GM12874 (cell line): ENCODE measurements around the gene KCNMA1.

ENCODE experiments used
- TF ChIP-seq, protein P1 (sequence below): IDR thresholded peaks from 2 replicates; pipeline ENCODE4 v1.5.1; 2011; ENCODE audit warnings: low read depth, mild to moderate bottlenecking, control low read depth, low read length, moderate library complexity; ENCODE audit not compliant: insufficient read depth

Gene KCNMA1

DNA sequence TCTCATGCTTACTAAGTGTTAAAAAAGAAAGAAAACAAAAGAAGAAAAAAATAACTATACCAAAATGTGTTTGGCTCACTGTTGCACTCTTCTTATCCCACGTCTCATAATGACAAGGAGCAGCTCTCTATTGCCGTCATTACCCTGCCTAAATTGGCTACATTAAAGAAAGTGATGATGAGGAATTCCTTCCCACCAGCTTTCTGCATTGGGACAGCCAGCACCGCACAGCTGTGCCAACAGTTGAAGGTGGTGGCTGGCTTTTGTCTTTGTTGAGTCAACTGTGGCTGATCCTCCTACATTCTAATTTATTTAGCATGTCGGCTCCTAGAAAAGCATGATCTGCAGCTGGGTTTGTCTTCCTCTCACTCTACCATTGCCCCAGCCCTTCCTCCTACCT is 751.8 kb downstream of the KCNMA1 start:
- TF ChIP-seq, protein P1, sequence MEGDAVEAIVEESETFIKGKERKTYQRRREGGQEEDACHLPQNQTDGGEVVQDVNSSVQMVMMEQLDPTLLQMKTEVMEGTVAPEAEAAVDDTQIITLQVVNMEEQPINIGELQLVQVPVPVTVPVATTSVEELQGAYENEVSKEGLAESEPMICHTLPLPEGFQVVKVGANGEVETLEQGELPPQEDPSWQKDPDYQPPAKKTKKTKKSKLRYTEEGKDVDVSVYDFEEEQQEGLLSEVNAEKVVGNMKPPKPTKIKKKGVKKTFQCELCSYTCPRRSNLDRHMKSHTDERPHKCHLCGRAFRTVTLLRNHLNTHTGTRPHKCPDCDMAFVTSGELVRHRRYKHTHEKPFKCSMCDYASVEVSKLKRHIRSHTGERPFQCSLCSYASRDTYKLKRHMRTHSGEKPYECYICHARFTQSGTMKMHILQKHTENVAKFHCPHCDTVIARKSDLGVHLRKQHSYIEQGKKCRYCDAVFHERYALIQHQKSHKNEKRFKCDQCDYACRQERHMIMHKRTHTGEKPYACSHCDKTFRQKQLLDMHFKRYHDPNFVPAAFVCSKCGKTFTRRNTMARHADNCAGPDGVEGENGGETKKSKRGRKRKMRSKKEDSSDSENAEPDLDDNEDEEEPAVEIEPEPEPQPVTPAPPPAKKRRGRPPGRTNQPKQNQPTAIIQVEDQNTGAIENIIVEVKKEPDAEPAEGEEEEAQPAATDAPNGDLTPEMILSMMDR: no peak

DNA sequence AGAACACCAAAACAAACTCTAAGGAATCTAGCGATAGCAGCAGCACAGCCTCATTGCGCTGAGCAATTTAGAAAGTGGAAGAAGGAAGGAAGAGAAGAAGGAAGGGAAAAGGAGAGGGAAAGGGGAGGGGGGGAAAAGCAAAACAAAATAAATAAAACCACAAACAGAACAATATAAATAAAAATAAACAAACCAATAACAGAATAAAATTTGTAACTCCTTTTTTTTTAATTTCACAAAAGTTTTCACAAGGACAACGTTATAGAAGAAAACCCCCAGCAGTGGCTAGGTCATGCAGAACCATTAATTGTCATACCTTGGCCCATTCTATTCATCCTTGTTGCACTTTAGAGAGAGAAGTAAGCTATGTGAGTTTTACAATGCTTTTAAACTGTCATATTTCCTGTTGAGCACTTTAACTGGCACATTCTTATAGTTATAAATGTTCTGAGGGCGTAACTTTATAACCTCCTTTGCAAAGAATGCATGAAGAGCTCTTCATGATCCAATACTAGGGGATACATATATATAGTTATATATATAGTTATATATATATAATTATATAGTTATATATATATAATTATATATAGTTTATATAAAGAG is 752.8 kb downstream of the KCNMA1 start:
- TF ChIP-seq, protein P1: no peak

DNA sequence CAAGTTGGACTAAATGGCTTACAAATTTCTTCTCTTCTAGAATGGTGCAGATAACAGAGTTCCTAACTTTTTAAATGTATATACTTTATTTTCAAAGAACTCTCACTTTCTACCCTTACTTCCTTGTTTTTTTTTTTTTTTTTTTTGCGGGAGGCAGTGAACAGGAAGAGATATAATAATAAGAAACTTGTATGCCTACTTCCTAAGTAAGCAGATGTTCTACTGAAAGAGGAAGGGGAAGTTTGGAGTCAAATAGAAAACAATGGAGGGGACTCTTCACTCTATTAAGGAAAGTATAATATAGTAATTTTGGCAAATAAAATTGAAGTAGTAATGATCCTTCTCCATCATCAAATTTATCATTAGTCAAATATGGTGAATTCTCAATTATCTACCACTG is 754.0 kb downstream of the KCNMA1 start:
- TF ChIP-seq, protein P1: no peak

DNA sequence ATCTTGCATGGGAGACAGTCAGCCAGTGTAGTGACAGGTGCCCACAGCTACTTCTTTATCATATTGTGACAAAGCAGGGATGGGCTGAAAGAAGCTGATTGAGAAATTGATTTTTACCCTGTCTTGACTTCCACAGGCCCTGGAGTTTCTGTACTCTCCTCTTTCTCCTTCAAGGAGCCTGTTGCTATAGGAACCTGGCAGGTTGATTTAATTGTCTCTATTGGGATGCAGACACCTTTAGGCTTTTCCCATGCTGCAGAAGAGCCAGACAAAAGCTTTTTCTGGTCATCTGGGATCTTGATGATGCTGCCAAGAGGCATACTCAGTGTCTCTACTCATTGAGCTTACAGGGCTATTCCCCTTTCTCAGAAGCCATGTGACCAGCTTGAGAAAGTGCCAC is 754.8 kb downstream of the KCNMA1 start:
- TF ChIP-seq, protein P1: no peak

DNA sequence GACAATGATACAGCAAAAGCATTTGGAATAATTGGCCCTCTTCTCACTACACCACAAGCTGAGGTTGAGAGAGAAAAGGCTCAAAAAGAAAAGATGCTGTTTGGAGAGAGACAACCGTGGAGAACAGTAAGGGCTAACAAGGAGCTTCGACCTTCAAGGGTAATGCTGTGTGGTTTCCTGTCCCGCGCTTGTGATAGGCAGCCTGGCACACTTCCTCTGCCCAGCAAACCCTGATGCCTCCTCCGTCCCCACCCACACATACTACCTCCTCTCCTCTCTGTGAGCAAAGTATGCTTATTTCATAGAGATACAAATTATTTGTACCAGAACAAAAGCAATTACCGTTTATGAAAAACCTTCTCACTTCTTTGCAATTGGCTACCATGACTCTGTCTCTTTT is 755.4 kb downstream of the KCNMA1 start:
- TF ChIP-seq, protein P1: no peak

DNA sequence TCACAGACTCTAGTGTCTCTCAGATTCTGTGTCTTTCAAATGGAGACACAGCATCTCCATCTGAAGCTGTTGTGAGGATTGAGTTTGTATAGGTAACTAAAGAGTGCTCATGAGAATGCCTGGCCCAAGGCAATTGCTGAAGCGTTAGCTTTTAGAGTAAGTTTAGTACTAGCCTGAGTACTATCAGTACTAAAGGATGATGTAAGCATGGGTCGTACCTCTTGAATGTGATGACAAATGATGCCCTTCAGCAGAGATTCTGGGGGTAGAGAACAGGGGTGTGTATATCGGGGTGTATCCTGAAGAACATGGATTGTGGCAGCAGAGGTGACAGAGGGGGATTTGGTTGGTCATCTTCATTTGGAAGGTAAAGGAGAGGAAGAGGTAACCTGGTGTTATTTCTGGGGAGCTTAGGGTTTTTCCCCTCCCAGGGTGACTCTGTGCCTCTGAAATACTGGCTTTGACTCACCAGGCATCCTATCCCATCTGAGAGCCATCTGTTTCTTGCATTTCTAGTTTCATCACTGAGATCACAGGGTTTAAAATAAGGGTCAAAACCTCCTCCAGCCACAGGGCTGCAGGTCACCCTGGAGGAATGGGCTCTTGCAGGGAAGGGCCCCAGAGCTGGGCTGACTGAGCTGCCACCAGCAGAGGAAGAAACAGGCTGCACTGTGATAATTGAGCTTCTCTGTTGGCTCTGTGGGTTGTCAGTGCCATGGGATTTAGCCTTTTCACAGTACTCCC is 756.0 kb downstream of the KCNMA1 start:
- TF ChIP-seq, protein P1: no peak

DNA sequence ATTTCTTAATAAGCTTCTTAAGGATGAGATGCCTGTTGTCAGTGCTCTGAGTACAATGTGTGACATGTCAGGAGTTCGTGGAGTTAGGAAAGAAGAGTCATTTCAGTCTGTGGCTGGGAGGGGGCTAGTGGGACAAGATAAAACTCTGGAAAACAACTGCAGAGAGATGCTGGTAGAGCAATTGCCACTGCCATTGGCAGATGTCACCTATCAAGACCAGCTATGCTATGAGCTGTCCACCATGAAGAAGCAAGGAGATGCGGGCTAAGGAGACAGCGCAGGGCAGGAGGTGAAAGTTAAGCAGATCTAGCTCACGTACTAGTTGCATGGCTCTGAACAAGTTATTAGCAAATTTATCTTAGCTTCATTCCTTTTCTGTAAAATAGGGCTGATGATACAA is 756.7 kb downstream of the KCNMA1 start:
- TF ChIP-seq, protein P1: no peak
